OCI-LY3 (cell line): ENCODE measurements around the gene C1GALT1.

Source experiments
- H2AFZ ChIP-seq: fragments of 200-600, 300-600 bp; shearing (Covaris generic); 2 replicates; pipeline ENCODE4 v1.6.0; 2014; ENCODE audit warnings: antibody characterized with exemption, low read depth, low read length
- H3K27ac ChIP-seq: fragments of 200-600, 300-600 bp; sonication (generic); 2 replicates; pipeline ENCODE4 v1.5.1; 2014; ENCODE audit warnings: mild to moderate bottlenecking, low read length, moderate library complexity, mixed read lengths
- H3K27me3 ChIP-seq: fragments of 200-600, 300-600 bp; sonication (generic); 2 replicates; pipeline ENCODE4 v1.6.1; 2014; ENCODE audit warnings: low read depth, low read length, mixed read lengths
- H3K36me3 ChIP-seq: fragments of 200-600, 300-600 bp; sonication (generic); replicated peaks from 2 replicates; pipeline ENCODE3; 2014; ENCODE audit warnings: low read depth, low read length, mixed read lengths
- H3K4me1 ChIP-seq: fragments of 300-600, 200-600 bp; sonication (generic); 2 replicates; pipeline ENCODE4 v1.6.1; 2014; ENCODE audit warnings: low read length, mixed read lengths
- H3K4me2 ChIP-seq: fragments of 200-600, 300-600 bp; sonication (generic); 2 replicates; pipeline ENCODE4 v1.6.1; 2014; ENCODE audit warnings: low read length, mixed read lengths
- H3K4me3 ChIP-seq: fragments of 300-600, 200-600 bp; sonication (generic); 2 replicates; pipeline ENCODE4 v1.5.1; 2014; ENCODE audit warnings: antibody characterized with exemption, mild to moderate bottlenecking, low read length, moderate library complexity
- H3K79me2 ChIP-seq: fragments of 300-600, 200-600 bp; shearing (Covaris generic); 2 replicates; pipeline ENCODE4 v1.6.1; 2014; ENCODE audit warnings: mild to moderate bottlenecking, low read length, mixed read lengths
- H3K9ac ChIP-seq: fragments of 300-600, 200-600 bp; shearing (Covaris generic); 2 replicates; pipeline ENCODE4 v1.6.0; 2014; ENCODE audit warnings: mild to moderate bottlenecking, low read length, moderate library complexity
- H3K9me3 ChIP-seq: fragments of 200-600, 300-600 bp; shearing (Covaris generic); 2 replicates; pipeline ENCODE4 v1.6.1; 2014; ENCODE audit warnings: low read length, mixed read lengths; ENCODE audit not compliant: insufficient read depth
- H4K20me1 ChIP-seq: fragments of 200-600, 300-600 bp; sonication (generic); 2 replicates; pipeline ENCODE4 v1.6.1; 2016; ENCODE audit warnings: low read length, mixed read lengths; ENCODE audit not compliant: insufficient read depth
- EZH2phosphoT487 ChIP-seq: fragments of 200-600 bp; shearing (Covaris generic); IDR thresholded peaks from 2 replicates; pipeline ENCODE4 v1.6.1; 2018; ENCODE audit warnings: antibody characterized with exemption, mixed run types, low read depth
- TF ChIP-seq, protein P1 (sequence below): fragments of 200-600, 300-600 bp; sonication (generic); IDR thresholded peaks from 2 replicates; pipeline ENCODE4 v1.5.1; 2014; ENCODE audit warnings: antibody characterized with exemption, low read length, low read depth

The C1GALT1 gene

GRCh38 chr7:7164591-7164990 lies 17.8 kb upstream of the C1GALT1 start:
- no peaks in the 10 kb centered on the region for H3K79me2 ChIP-seq
- H3K4me3 ChIP-seq = no peak overlapping the region

DNA sequence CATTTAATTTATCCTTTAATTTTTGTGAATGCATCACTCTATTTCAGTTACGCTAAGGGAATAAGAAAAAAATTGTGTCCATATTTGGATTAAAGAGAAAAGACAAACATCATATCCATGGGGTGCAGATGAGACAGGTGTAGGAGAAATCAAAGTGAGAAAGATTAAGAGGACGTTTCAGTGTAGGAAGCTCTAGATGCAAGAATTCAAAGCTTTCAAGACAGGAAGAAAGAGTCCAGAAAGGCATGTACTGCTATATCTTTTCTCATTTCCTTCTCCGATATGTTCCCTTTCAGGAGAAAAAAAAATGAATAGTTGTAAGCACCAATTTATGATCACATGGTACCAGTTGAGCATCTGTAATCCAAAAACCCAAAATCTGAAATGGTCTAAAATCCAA lies 17.0 kb upstream of the C1GALT1 start:
- H3K9me3 ChIP-seq = no peaks in the 10 kb centered on the region
- H2AFZ ChIP-seq = no peak overlapping the region
- no peaks in the 10 kb centered on the region for H3K36me3 ChIP-seq
- no peak overlapping the region for H3K4me2 ChIP-seq
- no peaks in the 10 kb centered on the region for H4K20me1 ChIP-seq
- H3K79me2 ChIP-seq = no peaks in the 10 kb centered on the region
- no peak overlapping the region for H3K9ac ChIP-seq
- H3K27ac ChIP-seq = no peak overlapping the region
- no peak for TF ChIP-seq EZH2phosphoT487
- TF ChIP-seq, protein P1, sequence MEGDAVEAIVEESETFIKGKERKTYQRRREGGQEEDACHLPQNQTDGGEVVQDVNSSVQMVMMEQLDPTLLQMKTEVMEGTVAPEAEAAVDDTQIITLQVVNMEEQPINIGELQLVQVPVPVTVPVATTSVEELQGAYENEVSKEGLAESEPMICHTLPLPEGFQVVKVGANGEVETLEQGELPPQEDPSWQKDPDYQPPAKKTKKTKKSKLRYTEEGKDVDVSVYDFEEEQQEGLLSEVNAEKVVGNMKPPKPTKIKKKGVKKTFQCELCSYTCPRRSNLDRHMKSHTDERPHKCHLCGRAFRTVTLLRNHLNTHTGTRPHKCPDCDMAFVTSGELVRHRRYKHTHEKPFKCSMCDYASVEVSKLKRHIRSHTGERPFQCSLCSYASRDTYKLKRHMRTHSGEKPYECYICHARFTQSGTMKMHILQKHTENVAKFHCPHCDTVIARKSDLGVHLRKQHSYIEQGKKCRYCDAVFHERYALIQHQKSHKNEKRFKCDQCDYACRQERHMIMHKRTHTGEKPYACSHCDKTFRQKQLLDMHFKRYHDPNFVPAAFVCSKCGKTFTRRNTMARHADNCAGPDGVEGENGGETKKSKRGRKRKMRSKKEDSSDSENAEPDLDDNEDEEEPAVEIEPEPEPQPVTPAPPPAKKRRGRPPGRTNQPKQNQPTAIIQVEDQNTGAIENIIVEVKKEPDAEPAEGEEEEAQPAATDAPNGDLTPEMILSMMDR = no peak
- H3K4me3 ChIP-seq = no peak overlapping the region
- no peaks in the 10 kb centered on the region for H3K4me1 ChIP-seq
- H3K27me3 ChIP-seq = no peaks in the 10 kb centered on the region

More at GRCh38 chr7:7164591-7164990, 17.8 kb upstream of the C1GALT1 start:
- no peaks in the 10 kb centered on the region for H3K36me3 ChIP-seq
- no peaks in the 10 kb centered on the region for H4K20me1 ChIP-seq
- H3K27me3 ChIP-seq = no peaks in the 10 kb centered on the region
- no peak overlapping the region for H3K27ac ChIP-seq
- no peaks in the 10 kb centered on the region for H3K4me1 ChIP-seq
- no peak overlapping the region for H2AFZ ChIP-seq
- no peaks in the 10 kb centered on the region for H3K9me3 ChIP-seq
- TF ChIP-seq, protein P1 = no peak
- no peak for TF ChIP-seq EZH2phosphoT487
- no peak overlapping the region for H3K9ac ChIP-seq
- no peak overlapping the region for H3K4me2 ChIP-seq

DNA sequence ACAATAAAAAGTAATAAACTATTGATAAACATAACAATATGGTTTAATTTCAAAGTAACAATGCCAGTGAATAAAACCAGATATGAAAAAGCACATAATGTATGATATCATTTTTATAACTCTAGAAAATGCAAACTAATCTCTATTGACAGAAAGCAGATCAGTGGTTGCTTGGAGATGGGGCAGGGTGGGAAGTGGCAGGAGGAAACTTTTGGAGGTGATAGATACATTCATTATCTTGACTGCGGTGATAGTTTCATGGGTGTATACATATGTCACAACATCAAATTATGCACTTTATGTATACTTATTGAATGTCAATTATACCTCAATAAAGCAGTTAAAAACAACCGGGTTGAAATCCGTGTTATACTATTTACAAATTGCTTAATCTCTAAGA lies 16.0 kb upstream of the C1GALT1 start:
- Histone ChIP-seq H3K4me3 (no peak overlapping the region), H4K20me1 (no peaks in the 10 kb centered on the region), H2AFZ (no peak overlapping the region), H3K4me2 (no peak overlapping the region), H3K4me1 (no peaks in the 10 kb centered on the region), H3K9ac (no peak overlapping the region), H3K79me2 (no peaks in the 10 kb centered on the region), H3K27ac (no peak overlapping the region), H3K9me3 (no peaks in the 10 kb centered on the region), H3K36me3 (no peaks in the 10 kb centered on the region), H3K27me3 (no peaks in the 10 kb centered on the region)
- TF ChIP-seq, protein P1 = no peak
- no peak for TF ChIP-seq EZH2phosphoT487

DNA sequence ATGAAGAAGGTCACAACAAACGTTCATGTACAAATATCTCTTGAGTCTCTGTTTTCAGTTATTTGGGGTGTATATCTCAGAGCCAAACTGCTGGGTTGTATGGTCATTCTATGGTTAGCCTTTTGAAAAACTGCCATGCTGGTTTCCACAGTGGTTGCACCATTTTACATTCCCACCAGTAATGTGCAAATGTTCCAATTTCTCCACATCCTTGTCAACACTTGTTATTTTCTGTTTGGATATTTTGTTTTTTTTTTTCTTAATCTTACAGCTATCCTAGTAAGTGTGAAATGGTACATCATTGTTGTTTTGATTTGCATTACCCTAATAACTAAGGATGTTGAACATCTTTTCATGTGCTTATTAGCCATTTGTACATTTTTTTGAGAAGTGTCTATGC lies 13.0 kb upstream of the C1GALT1 start:
- no peaks in the 10 kb centered on the region for H3K36me3 ChIP-seq
- no peaks in the 10 kb centered on the region for H4K20me1 ChIP-seq
- no peak overlapping the region for H3K27ac ChIP-seq
- H3K4me3 ChIP-seq = no peak overlapping the region
- no peaks in the 10 kb centered on the region for H3K9me3 ChIP-seq
- H3K4me1 ChIP-seq = no peaks in the 10 kb centered on the region
- no peak overlapping the region for H3K9ac ChIP-seq
- H3K4me2 ChIP-seq = no peak overlapping the region
- H3K79me2 ChIP-seq = no peaks in the 10 kb centered on the region
- H3K27me3 ChIP-seq = no peaks in the 10 kb centered on the region
- no peak for TF ChIP-seq EZH2phosphoT487
- TF ChIP-seq, protein P1 = no peak
- no peak overlapping the region for H2AFZ ChIP-seq
